Left lobe of liver (tissue), 2 donors: Measurements from ENCODE around the gene ZBTB21. TPM values are rescaled to one million over a fixed set of nuclear protein-coding genes. Genes with fewer than 3 reads are reported as not detected.

Source experiments
- ATAC-seq: fragments of 200-7000 bp; cut with Tn5 transposase; one replicate; pipeline ENCODE4 v1.9.1; 2020; ENCODE audit warnings: mild to moderate bottlenecking, moderate library complexity
- DNase-seq: peaks from one replicate; pipeline ENCODE4 v3.0.0-alpha.2; 2020; ENCODE audit warnings: low spot score
- total RNA-seq: library from RNA; stranded (reverse); gene quantifications from one replicate; pipeline ENCODE4 v1.2.1, GENCODE V29; 2021
- donor health status: DM: no; HTN: no; CAD: no; lungs with moderate emphysema.
- donor health status: DM: no; HTN: yes; CAD: no.

ZBTB21 gene
- total RNA-seq, 1 donor from 2014 or later, result 4.2 TPM

DNA sequence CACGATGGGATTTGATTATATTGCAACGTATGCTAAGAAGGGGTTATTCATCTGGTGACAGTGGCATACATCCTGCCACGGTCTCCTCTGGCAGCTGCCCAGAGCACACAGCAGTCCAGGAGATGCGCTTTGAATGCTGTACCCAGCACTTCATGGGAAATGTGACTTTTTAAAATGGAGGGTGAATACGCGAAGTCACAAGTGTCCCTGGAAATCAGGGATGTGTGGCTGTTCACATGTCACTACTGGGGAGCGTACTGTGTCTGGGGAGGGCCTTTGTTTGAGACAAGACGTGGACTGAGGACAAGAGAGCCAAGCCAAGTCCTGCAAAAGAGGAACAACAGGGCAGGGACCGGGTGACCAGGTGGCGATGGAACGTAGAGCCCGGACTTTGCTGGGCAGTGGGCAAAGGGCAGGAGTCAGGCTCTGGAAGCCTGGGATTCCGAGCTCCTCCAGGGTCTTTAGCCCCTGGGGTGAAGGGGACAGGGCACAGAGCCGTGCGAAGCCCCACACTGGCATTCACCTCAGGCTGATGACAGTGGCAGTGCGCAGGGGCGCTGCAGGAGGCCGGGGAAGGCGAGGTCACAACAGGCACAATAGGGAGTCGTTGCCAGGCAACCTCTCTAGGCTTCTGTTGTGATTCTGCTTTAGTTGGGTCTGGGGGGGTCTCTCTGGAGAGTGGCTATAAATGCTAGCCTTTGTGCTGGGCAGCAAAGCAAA lies 11.4 kb upstream of the ZBTB21 start:
- ATAC-seq (peak; percentile 31), DNase-seq (no peak)

DNA sequence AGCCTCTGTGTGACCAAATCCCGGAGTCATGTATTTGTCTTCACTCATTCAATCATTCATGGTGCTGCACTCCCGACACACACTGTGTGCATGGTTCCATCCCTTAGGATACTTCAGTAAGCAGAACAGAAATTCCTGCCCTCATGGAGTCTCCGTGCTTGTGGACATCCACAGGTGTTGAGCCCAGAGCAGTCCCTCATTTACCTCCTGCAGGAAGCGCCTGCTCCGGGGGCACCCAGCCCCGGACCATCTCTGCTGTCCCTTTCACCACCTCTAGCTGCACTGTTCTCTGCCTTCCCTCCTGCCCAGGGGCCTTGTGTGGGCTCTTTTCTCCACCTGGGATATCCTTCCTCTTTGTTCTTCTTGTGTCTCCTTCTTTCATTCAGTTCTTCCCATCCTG lies 9.5 kb upstream of the ZBTB21 start:
- DNase-seq (no peak), ATAC-seq (no peak)

DNA sequence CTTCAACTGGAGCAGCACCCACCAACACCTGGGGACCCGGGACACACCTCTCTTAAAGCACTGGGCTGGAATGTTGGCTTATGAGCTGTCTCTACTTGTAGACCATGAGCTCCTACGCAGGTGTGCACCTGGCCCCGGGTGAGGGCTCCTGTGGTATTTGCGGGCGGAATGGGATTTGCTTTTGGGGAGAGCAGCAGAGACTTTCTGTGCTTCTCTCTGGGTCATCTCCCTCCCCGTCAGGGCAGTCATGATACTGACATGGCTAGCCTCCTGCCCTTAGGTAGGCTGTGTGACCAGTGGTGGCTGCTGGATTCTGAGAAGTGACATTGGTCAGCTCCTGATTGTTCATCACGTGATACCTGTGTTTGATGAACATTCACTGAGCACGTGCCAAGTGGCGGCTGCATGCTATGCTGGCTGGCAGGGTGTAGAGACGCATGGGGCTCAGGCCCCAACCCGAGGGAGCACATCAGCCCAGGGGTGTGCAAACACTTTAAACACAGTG lies 9.0 kb upstream of the ZBTB21 start:
- DNase-seq (no peak), ATAC-seq (peak; percentile 45)

DNA sequence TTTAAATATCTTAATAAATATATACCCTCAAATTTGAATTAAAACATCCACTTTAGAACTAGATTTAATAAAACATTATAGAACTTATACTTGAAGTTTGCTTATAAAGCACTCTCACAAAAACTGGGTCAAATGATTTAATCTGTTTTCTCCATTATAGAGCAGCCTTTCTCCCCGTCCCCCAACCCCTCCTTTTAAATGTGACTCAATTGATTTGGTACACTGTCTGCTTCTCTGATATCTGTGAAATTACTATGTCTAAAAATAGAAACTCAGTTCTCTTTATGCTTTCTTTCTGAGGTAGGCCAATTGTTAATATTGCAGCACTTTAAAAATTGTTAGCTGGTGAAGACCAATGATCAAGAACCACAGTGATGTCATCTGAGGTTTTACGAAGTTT lies 6.9 kb upstream of the ZBTB21 start:
- ATAC-seq (no peak), DNase-seq (no peak)

DNA sequence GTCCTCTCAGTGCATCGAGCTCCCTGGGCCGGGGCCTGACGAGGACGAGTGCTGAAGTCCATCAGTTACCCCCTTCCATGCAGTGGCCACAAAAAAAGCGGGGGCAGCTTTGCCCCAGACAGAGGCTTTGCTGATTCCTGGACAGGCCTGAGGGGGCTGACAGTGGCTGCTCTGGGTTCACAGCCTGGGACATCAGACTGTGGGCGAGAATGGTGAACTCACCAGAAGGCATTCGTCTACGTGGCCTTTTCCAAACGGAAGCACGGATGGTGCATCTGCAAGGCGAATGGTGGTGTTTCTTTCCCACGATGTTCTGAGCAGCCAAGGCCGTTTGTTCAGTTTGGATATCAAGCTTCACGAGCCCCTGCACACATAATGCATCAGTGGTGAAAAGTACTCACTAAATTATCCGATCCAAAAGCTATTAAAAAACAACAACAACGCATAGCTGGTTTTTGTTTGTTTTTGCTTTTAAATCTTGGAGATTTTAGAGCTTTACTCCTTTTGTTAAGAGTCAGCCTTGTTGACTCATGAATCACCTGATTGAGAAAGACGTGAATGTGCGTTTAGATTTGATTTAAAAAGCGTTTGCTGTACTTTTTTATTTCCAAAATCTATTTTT lies 6.3 kb upstream of the ZBTB21 start:
- no peak for DNase-seq
- no peak for ATAC-seq

DNA sequence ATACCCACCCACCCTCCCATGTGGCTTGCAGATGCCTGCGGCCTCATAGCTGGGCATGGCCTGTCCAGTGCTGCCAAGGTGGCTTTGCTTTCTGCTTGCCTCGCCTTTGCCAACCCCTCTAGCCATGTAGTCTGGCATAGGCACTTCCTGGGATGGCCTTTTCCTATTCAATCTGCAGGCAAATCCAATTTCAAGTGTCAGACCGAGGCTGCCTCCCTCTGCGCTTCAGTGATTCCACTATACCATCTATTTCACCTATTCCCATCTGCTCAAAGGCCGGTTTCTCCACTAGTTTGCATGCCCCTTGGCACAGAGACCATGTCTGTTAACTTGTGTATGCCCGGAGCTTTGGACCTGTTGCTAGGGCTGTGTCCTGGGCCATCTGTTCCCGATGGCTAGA lies 3.8 kb upstream of the ZBTB21 start:
- DNase-seq (no peak), ATAC-seq (no peak)

DNA sequence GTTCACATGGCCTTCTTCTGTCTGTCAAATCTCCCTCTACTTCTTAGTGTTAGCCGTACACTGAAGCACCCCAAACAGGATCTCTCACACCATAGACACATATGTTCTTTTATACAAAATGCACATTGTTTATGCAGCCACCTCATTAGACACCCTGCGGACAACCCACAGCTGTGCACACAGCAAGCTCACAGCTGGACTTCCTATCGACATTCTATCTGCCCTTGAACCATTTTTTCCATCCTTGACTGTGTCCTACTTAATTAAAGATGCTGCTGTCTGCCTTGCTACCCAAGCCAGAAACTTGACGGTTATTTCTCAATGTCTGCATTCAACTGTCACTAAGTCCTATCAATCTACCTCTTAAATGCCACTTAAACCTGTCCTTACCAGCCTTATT lies 3.2 kb upstream of the ZBTB21 start:
- DNase-seq (no peak), ATAC-seq (no peak)

DNA sequence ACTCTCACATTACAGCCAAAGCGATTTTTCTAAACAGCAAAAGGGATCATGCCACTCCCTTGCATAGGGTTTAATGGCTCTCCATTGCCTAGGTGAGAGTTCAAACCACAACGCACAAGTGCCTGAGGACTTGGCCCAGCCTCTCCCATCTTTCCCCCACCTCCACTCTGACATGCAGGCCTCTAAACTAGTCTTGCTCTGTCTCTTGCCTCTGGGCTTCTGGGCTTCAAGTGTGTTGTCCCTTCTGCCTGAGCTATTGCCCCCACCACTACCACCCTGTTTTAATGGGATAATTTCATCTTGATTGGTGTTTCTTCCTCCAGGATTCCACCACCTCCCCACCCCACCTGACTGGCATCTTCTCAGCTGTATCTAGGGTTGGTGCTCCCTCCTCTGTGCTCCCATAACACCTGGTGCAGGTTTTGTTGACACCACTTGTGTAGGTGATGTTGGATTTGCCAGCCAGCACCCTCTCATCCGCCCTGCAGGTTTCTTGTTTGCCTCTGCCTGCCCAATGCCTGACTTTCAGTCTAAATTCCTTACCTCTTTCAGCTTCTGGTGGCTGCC lies 2.7 kb upstream of the ZBTB21 start:
- DNase-seq (no peak), ATAC-seq (no peak)

DNA sequence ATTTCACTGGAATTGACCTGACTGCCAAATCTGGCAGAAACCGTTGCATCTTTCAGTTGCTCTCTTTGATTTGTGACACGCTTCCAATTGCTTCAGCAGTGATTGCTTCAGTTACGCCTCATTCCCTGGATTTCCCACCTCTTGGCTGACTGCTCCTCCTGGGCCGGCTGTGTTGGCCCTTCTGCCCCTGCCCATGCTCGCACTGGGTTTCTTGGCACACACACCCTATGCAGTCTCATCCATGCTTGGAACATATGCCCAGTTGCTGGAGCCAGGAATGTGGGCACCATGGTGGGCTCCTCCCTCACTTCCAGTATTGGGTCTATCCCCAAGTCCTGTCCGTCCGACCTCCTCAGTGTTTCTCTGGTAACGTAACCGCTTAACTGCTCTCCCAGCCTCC lies 2.2 kb upstream of the ZBTB21 start:
- ATAC-seq, result no peak
- DNase-seq, result no peak

DNA sequence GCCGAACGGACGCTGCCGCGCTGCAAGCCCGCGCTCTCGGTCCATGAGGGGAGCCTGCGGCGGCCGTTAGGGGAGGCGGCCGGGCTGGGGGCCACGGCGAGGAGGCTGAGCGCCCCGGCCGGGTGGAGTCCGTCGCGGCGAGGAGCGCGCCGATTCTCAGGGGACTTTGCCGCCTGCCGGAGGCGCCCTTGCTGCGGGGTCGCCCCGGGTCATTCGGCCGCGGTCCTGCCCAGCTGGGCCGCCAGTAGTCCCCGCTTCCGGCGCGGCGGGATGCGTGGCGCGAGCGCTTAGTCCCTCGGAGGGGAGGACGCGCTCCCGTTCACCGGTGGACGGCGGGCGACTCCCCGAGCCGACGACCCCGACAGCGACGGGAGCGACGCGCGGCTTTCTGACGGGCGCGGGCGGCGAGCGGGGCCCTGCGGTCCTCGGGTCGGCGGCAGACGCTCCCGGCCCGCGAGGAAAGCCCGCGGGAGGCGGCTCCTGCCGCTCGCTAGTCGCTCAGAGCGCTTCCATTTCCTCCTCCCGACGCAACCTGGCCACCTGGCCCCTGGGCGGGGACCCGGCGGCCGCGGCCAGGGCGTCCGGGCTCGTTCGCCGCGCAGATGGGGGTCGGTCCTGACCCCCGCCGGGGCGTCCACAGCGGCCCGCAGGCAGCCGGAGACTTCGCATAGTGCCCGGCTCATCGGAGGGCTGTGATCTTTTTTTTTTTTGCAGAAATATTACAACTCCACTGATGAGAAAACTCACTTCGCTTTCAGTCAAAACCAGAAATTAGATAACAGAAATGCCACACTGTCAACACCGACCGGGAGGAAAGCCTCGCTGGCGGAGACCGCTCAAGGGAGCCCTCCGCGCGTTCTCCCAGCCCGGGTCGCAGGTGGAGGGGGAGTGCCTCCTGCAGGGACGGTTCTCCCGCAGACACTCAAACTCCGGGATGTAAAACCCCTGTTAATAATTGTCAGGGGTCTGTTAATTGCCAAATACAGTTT lies 641 bp upstream of the ZBTB21 start:
- no peak for DNase-seq
- peak; percentile 63 for ATAC-seq

DNA sequence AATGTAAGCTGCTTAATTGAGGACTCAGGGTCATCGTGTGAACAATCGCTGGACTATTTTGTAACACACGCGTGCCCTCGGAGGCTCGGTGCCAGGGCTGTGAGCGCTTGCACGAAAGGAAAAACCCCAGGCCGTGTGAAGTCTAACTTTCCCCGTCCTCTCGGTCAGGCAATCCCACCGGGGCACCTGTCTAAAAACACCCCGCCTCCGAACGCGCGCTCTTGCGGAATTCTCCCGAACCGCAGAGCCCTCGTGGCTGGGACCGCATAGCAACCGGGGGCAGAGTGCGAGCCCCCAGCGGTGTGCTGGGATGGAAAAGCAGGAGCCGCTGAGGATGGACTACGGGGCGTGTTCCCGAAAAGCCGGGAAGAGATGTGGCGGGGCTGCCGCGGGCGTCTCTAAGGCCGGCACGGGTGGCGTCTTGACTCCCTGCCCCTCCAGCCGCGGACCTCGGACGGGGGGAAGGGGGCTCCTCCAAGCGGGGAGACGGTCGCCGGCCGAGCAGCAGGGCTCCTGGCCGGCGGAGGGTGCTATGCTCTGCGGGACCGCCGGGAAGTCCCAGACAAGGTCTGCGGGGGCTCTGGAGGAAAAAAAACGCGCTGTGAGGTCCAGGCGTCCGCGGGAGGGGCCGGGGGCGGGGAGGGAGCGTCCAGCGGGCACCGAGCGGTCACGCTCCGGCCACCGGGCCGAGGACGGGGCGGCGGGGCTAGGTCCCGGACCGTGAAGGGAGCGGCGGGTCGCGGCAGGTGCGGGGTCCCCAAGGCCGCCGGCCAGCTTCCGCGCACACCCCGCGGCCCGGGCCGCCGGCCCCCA lies 936 bp downstream of the ZBTB21 start:
- ATAC-seq (peak; percentile 32), DNase-seq (peak; percentile 80)

DNA sequence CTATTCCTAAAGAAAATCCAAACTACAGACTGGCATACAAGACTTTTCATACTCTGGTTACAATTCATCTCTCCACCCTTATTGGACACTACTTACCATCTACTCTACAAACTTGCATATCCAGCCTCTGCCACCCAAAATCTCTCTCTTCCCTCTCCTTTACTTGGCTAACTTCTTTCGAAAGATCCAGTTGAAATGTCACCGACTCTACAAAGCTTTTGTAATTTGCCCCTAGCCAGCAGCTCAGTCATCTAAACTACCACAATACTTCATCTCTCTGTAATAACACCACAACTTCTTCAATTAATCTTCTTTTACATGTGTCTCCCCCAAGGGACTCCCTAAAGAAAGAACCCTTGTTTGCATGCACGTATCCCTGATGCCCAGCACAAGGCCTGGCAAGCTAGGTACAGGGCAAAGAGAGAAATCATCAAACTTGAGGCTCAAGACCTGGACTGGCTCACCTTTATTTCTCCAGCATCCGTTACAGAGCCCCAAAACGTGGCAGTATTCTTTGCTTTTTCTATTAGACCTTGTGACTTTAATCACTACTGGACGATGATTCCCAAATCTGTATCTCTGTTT lies 2.7 kb downstream of the ZBTB21 start:
- no peak for DNase-seq
- no peak for ATAC-seq

DNA sequence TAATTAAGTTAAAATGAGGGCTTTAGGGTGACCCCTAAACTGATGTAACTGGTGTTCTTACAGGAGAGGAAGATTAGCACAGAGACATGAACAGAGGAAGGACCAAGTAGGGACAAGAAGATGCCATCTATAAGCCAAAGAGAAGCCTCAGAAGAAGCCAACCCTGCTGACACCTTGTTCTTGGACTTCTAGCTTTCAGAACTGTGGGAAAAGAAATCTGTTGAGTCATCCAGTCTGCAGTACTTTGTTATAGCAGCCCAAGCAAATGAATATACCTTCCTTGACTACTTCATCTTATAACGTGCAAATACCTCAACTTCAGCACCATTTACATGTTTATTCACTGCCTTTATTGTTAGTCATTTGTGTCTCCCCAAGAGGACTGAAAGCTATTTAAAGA lies 3.4 kb downstream of the ZBTB21 start:
- no peak for DNase-seq
- ATAC-seq, result no peak

DNA sequence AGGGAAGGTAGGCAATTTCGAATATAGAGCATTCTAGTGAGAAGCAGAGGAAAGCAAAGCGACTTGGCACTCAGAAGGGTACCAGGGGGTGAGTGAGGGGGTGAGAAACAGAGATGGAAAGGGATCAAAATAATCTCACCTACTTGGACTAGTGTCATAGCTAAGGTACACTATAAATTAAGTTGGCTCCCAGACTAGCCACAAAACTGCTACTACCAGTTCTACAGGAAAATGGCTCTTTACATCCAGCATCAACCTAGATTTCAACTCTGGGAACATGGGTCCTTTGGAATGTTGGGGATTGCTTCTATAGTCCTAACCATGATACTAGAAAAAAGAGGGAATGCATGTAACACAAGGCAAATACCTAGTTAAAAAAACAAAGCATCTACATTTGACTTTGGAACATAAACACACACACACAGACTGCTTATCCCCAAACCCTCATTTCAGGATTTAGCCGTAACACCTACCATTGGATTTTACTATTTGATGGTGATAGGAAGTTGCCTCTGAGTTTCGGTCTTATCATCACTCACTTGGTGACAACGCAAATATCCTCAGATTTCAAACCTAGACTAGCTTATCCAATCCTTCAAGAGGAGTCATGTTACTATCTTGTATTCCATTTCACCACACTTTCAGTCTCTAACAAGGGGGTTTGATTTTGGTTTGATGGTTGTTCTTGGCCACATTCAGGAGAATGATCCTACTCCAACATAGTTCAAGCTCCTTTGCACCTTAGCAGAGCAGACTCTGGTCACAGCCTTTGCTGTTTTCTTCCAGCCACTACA lies 5.6 kb downstream of the ZBTB21 start:
- no peak for DNase-seq
- no peak for ATAC-seq

DNA sequence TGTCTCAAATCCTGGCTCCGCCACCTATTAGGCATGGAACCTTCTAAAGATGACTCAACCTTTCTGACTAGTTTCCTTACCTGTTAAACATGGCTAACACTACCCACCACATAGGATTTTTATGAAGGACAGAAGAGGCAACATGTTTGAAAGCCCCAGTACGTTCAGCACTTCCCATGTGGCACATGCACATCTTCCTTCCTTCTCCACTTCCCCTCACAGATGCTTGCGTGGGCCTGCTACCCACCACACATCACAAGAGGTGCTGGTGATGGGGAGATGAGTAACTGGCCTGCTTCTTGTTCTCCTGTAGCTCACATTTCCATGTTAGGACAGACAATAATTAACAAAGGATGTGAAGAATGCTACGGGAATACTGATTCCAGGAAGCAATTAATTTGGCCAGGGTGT lies 7.1 kb downstream of the ZBTB21 start:
- DNase-seq (no peak), ATAC-seq (no peak)

DNA sequence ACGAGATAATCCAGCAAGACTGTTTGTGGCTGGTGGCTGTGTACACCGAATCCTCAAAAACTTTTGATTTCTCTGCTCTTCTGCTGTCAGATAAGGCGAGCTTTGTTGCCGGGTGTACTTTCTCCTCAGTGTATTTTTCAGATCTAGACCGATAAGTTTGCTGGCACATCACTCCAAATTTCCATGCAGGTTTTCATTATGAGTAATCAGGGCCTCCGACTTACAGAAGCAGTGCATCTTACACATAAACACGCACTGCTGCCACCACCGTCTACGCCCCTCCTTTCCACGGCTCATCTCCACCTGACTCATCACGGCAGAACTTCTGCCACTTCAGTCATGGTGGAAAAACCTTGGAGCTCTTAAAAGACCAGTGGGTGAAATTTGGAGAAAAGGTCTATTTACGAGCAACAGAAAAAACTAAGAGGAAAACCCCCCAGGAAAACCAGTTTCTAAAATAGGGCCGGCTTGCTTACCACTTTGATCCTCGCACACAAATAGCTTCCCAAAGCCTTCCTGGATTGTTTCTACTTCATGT lies 7.7 kb downstream of the ZBTB21 start:
- DNase-seq, result no peak
- ATAC-seq, result no peak

DNA sequence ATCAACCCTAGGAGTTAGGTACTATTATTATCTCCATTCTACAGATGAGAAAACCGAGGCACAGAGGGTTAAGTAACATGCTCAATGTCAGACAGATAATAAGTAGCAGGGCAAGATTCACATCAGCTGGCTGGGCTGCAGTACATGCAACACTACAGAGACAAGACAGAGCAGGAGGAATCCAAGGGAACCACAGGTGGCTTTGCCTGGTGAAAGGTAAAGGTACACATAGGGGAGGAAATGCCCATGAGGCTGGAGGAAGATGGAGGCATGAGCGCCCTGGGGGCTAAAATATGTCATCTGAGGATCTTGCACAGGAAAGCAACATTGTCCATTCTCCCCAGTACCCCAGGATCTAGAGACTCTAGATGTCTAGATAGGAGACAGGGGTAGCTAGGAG lies 8.4 kb downstream of the ZBTB21 start:
- ATAC-seq, result no peak
- DNase-seq, result no peak

DNA sequence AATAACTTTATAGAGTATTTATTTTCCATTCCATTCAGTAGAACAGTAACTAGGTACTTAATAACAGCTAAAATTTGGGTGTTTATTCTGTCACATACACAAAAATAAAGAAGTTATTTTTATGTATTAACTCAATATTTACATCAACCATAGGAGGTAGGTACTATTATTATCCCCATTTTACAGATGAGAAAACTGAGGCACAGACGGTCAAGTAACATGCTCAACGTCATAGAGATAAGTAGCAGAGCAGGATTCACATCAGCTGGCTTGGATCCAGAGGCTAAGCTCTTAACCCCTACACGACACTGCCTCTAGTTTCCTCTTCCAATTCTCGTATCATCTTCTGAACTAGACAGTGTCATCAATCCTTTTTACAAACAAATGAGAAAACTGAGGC lies 9.3 kb downstream of the ZBTB21 start:
- no peak for ATAC-seq

DNA sequence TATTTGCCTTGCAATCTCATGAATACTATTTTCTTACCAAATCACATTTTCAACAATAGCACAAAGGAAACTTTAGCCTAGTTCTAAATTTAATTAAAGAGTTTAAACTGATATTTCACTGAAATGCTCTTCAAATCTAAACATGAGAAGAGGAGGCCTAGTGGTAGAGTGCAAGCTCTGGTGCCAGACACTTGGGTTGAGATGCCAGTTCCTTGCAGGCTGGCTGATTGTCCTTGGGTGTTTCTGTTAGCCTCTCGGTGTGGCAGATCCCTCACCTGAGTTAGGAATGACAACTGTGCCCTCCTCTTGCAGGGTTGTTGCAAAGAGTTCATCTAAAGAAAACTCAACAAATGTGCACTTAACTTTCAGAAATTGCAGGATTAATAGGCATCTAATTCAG lies 12.5 kb downstream of the ZBTB21 start:
- ATAC-seq, result no peak
- DNase-seq, result no peak

More for the DNA sequence above, 9.3 kb downstream of the ZBTB21 start:
- no peak for DNase-seq
